NCI-H2196 (cell line): ENCODE measurements around the gene CLDN24.

Experiments
- DNase-seq: peaks from one replicate; lab custom pipeline; 2025; ENCODE audit not compliant: unreplicated experiment; lab: John Stamatoyannopoulos, UW

CLDN24 gene

DNA sequence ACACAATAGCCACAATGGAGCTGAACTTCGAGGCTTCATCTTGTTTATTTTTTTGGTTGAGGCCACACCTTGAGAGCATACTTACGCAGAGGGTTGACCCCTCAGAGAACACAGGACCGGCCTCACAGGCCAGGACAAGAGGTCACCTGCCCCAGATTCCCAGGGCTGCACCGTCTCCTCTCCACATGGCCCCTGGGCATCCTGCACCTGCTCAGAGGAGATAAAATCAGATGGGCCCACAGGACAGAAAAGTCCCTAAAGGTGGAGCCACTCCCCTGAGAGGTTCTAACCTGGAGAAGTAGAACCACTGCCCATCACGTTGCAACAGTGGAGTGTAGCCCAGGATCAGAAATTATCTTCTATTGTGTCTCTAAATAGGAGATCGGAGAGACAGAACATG, 1.1 kb upstream of the CLDN24 start:
- no peak for DNase-seq

DNA sequence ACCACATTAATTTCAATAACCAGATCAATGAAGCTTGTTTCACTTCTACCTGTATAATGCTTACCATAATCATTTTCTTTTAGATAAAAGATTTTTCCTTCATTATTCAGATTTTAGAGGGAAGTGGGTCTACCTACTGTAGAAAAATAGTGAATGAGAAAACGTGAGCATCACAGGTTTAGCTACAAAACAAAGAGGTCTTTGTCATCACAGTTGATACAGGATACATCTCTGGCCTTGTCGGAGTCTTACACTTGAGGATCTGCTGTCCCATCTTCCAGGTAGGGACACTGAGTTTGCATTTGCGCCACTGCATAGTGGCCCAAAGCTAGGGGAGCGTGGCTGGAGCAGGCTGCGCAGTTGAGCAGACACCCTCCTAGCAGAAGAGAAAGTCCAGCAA, 710 bp downstream of the CLDN24 start:
- no peak for DNase-seq

DNA sequence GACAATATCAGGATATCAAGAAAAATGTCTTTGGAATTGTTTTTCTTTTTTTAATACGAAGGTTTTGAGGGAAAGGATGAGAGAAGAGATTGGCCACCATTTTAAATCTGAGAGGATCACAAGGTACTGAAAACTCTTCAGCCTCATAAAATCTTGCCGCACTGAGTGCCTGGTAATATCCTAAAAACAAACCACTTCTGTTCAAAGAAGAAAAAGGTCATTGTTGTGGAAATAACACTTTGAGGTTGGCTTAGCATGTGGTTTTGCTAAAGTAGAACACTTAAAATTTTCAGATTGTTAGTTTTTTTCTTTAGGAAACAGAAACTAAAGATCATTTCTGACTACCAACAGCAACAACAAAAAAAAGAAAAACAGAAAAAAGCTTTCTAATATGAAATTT, 1.1 kb downstream of the CLDN24 start:
- no peak for DNase-seq

DNA sequence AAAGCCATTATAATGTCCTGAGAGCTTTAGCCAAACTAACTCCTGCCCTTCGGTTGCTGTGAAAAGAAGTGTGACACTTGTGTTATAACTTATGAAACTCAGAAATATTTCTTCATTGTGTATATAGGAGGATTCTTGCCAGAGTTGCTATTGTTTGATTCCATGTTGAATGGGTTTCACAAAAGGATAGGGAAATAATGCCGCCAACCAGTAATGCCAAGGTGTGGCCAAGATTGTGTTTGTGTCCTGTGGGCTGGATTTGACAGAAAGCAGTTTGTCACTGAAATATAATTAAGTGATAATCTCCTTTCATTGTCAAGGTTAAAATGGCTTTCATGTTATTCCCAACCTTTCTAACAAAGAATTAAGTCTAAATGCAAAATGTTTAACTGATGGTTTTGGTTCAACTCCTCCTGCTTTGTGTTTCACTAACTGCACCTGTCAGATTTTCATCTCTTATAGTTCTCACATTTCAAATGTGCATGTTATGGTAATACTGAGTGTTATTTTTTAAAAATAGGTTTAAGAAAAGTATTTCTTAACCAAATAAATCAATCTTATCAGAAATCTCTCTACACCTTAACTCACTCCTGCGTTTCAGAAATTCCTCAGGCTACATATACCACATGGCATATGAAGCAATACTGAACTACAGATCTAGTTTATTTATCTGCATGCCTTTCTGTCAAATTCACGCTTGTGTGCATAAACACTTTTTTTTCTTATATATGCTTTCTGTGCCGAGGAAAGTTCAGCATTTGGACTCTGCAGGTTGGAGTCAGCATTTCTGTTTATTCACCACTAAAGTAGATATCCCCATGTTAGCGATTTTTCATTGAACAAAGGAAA, 1.8 kb downstream of the CLDN24 start, which contains the start of gene CLDN22:
Gene CLDN22 (minus strand): TSS at position 66 of the 849 bp plus-strand sequence. CDS start 58 bp downstream, at position 8.
- no peak for DNase-seq

DNA sequence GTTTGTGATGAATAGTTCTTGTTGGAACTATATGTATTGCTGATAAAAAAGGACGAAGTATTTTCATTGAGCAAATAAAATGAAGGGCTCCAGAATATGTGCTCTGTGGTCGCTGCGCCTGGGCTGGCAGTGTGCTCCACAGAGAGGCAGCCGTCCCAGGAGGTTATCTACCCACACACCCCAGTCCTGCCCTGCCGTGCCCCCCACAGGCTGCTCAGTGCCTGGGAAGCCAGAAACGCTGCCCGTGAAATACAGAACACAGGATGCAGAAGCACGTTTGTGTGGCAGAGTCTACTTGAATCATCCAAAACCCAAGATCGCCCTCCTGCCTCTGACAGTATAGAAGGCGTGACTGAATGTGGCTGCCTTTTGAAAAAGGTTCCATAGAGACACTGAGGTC, 3.6 kb downstream of the CLDN24 start:
- no peak for DNase-seq

DNA sequence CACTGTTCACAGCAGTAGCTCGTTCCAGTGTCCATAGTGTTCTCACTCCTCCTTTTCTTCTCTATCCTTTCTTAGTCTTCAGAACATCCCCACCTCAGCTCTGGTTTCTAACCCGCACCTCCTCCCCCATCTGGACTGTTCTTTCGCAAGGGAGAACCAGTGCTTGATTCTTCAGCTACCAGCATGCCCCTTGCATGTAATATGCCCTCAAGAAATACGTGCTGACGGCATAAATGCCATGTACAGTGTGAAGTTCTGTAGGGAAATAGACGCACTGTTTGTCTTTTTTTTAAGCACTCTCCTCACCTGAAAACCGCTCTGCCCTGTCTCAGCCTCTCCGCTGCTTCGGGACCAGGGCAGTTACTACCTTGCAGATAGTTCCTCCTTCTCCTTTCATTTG, 7.4 kb downstream of the CLDN24 start:
- DNase-seq, result no peak

DNA sequence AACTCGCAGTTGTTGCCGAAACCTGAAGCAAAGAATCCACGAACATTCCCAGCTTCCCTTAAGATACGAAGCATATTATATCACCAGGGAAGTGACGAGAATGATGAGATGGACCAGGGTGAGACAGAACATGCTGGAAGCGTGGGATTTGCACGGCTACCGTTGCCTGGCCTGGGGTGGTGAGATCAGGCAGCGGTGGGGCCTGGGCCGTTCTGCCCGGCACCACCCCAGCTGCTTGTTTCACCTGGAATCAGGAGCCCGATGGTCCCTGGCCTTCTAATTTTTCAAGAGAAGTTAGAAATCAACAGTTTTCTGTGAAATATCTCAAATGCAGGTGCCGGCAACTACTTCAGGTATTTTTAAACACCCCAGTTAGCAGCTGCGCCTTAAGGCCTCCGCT, 7.9 kb downstream of the CLDN24 start:
- DNase-seq, result no peak

DNA sequence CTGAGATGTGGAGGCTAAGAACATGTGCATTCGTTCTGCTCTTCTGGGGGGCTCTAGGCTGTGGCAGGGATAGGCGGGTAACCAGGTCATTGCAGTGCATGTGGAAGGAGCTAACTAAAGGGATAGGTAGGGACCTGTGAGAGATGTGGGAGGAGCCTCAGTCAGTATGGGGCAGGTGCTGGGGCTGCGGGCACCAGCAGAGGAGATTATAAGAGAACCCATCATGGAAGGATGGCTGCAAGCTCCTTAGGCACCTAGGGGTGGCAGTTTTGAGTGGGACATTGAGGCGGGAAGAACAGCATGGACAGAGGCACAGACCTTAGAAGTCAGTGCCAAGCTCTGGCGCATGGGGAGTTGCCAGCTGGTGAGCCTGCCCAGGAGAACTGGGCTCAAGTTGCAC, 9.4 kb downstream of the CLDN24 start:
- no peak for DNase-seq

DNA sequence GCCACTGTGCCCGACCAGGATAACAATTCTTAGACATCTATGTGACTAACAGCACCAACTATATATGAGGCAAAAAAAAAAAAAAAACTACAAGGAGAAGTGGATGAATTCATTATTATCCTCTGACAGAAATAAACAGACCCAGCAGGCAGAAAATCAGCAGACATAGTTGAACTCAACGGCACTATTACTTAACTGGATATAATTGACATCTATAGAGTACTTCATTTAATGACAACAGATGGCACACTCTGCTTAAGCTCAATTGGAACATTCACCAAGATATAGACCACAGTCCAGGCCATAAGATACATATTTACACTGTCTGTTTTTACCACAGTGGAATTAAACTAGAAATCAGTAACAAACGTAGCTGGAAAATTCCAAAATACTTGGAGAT, 15.4 kb downstream of the CLDN24 start:
- DNase-seq, result no peak

DNA sequence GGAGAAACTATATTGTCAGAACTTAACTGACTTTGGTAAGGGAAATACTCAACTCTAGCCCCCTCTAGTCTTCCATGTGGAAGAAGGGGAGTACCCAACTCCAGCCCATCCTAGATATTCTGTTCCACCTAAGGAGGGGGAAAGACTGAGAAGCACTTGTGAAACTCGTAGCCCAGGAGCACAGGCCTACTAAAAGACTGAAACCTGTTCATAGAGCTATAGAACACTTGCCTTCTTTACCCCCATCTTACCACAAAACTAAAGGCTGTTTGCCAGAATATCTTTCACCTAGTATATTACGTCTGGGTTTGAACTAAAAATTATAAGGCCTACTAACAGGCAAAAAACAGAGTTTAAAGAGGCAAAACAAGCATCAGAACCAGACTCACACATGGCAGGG, 17.7 kb downstream of the CLDN24 start:
- no peak for DNase-seq

DNA sequence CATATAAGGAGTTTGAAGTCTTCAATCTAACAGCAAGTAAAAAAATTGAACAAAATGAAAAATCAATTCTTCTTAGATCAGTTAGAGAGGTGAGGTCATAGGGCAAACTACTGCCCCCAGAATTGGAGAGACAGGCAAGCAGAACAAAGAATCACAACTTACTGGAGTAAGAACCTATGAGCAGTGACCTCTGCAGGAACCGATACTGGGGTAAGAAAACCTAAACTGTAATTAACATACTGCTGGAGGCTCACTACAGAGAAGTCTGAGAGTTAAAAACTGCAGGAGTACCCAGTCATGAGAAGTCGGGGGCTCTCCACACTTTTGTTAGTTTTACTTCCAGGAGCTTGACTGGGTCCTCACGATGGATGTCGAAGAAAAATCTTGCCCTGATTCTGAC, 18.2 kb downstream of the CLDN24 start:
- DNase-seq, result no peak

DNA sequence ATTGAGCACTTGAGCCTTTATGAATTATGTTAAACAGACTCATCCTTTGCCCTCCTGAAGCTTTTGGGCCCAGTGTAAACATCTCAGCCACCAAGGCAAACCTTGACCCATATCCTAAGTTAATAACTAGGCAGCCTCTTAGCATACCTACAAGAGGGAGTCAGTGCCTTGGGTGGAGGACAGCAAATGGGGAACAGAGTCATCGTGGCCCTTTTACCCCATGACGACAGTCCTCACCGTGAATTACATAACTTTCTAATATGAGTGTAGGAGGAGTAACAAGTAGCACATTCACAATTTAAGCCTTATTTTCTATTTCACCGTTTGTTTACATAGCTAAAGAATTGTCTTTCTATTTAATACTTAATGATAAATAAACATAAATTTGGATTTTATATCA, 18.9 kb downstream of the CLDN24 start:
- no peak for DNase-seq

DNA sequence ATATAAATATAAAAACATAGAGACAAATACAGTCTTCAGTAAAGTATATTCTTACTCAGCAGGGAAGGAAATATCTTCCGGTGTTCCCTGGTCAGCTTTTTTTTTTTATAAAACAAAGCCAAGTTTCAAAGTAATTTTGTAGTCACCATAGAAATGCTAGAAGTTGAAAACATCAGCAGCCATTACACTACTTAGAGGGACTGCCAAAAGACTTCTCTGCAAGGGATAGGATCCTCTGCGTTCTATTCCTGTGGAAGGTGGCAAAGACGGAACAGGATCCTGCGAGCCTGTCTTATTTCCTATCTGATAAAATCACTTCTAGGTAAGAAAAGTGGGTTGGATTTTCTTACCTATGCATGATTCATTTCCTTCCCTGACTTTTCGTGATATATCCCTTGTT, 21.6 kb downstream of the CLDN24 start:
- DNase-seq, result no peak

DNA sequence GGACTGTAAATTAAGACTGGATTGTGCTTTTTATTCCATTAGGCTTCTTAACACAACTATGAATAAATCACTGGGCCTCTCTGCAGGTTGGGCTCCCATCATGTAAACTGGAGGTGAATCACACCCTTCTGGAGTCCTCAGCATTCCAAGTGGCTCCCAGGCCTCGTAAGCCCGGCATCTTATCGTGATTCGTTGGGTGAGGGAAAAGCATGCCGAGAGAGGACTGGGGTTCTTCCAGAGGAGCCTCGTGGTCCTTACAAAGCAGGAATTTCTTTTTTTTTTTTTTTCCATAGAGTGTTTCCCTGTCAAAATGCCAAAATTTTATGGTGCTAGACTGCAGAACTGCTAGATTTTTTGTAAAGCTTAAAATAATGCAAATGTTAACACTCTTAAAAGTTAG, 22.2 kb downstream of the CLDN24 start:
- DNase-seq, result no peak

DNA sequence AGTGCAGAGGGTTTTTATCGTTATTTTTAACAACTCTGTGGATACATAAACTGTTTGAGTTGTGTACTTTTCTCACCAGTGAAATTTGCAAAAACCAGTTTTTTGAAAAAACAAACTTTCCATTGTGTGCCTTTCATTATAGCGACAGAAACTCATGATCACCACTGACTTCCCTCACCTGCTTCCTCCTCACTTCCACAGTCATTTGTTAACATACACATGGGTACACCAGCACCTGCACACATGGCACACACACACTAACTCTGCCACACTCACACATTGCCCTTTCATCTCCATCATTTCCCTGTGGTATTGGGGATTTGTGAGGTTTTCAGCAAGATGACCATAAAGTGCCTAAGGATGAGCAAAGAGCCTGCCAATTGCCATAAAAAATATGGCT, 22.8 kb downstream of the CLDN24 start:
- no peak for DNase-seq

DNA sequence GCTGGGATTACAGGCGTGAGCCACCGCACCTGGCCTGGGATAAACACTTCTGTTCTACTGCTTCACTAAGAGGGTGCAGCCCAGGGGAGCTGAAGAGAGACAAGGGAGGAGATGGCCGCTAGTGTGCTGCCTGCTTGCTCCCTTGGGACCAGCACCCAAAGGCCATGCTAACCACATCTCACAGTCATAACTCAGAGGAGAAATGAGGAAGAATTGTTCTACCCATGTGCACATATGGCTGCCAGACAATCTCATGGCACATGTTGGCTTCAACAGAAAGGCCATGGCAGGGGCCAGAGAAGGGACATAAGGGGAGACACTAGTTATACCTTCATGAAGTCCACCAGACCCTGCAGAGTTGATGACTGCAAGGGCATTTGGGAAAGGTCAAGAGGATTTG, 24.6 kb downstream of the CLDN24 start:
- no peak for DNase-seq

DNA sequence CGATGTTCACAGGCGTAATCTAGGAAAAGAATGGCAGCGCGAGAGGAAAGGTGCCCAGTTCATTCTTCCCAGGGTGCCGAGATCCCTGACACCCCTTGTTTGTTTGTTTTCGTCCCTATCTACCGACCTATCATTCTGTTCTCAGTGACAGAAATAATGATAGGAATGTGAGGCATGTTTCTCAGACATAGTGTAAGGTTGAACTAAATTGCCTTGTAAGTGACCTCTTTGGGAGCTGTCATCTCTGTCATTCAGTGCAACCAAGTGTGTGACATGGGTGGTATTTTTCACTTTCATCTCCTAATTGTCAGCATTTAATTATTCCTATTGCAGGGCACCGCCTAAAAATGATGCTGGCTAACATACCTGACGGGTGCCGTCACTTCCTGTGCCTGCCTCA, 26.5 kb downstream of the CLDN24 start:
- no peak for DNase-seq

DNA sequence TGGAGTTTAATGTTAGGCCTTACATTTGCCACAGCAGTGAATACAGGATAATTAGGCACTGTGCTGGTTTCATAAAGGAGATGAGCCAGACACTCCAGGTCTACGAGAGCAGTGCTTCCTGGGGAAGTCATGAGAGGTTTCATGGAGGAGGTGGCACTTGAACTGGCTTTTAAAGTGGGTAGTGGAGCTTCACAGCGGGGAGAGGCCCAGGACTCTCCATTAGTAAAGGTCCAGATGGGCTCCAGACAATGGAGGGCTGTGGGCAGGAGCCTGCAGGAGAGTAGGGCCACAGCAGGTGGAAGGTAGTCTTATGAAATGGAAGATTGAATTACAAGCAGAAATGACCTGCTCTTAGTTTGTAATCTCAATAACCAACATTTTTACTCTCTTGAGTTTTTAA, 31.2 kb downstream of the CLDN24 start:
- DNase-seq, result no peak

DNA sequence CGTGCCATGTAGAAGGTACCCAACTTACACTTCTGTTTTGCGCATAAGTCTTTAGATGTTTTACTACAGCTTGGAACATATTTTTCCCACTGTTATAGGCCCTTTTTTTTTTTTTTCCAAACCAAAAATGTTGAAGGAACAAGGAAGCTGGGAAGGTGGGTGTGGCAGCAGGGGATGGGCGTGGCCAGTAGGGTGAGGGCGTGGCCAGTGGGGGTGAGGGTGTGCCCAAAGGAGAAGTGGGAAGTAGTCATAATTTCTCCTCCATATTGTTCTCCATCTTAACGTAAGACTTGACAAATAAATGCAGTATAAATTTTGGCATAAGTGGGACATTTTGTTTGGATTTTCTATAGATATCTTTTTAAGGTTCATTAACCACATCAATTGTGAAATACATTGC, 32.5 kb downstream of the CLDN24 start:
- no peak for DNase-seq

DNA sequence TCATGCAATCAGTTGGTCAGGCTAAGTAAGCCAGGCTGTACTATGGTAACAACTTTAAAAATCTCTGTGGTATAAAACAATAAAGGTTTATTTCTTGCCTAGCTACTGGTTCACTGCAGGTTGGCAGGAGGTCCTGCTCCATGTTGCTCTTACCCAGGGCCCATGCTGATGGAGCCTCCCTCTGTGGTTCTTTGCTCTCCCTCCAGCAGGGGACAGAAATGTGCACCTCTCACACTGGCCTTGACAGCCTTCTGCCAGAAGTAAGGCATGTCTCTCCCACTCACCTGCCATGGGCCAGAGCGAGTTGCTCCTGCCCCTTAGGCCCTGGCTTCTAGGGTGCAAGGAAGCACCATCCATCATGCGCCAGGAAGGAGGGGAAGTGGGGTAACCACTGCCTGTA, 33.3 kb downstream of the CLDN24 start:
- DNase-seq, result no peak

DNA sequence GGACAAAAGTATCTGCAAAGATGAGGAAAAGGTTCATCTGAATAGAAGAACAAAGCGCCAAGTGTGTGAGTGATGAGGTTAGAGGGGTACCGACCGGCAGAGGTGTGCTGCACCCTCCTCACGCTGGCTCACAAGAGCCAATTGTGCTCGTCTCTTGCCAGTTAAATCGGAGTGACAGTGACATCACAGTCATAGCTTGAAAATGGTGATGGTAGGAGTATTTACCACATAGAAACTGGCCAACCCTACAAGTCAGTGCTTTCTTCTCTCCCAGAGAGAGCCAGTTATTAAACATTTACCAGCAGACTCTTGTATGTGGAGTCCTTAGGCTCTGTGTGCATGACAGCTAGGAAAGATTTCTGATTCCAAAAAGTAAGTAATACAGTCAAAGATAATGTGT, 34.5 kb downstream of the CLDN24 start:
- DNase-seq, result no peak

DNA sequence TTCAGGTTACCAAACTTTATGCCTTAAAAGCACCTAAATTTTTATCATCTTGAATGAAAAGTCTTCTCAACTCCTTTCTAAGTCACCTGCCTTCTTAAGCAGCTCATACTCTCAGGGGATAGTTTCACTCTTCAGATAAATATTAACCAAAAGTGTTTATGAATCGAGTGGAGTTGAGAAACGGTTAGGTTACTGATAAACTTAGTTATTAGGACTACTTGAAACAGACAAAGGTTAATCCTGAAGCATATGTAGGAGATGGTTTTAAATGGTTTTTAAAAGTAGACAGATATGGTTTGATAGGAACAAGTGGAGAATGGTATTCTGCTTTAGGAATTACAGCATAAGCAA, 34.9 kb downstream of the CLDN24 start:
- no peak for DNase-seq

DNA sequence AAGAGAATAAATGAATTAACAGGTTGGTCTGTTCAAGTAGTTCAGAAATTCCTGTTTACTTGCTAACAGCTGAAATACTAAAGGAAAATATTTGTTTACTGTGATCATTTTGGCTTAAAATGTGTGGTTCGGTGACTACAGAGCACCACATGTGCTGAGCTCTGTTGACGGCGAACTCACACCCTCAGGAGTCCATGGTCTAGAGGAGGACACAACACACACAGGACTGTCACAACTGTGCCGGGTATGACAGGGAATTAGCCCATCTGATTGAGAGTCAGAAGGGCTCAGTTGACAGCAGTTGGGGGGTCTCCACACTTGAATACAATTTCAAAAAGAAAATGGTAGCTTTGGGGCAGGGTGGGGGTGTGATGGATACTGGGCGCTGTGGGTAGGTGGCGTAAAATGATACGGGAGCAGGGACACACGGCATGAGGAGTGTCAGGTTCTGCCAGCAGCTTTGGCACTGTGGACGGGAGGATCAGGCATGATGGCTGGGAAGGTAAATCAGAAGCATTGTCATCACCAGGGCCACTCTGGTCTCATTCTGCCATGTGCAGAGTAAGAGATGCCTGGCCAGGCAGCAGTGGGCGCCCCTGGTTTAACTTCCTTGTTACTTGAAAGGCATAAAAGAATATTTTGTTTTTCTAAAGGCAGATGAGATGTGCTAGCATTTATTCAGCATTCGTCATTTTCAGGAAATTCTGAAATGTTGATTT, 35.5 kb downstream of the CLDN24 start:
- DNase-seq, result no peak
